ENCODE results near the gene CCDC51. TPM values are rescaled to one million over a fixed set of nuclear protein-coding genes. Genes with fewer than 3 reads are reported as not detected.
A peak's percentile ranks its signal among the peaks of the same experiment; 100 is the strongest.
"Not testable (repeated sequence)": the region's sequence is repeated elsewhere in the genome, so short reads cannot be mapped to it uniquely, and the experiment has no call there.

CCDC51 gene
- total RNA-seq, 1 donor from 2014 or later, result 19.3 TPM

DNA sequence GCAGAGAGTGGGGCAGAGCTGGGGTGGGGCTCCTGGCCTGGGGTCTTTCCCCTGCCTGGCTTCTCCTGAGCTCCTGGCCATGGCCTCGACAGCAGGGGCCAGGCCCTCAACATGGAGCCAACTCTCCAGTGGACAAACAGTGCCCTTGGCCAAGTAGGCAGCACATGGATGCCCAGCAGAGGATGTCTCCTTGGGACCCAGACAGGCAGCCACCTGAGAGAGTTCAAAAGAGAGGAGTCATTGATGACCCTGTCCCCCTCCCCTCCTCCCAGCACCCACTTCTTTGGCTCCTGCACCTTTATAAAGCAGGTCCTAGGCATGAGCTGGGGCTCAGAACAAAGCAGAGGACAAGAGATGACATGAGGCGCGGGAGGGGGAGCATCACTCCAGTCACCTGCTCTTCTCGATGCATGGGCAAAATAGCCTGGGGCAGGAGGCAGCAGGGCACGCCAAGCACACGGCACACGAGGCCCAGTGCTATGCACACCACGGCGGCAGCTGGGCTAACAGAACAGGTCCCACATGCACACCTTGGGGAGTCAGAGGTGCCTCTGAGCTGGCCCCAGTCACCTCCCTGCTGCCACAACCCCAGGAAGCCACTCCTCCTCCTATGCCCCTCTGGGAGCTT is 36.6 kb upstream of the CCDC51 start:
- DNase-seq (ENCODE audit: low spot score in 2 of 2), result no peak

GRCh38 chr3:48475188-48475587 is 35.3 kb upstream of the CCDC51 start:
- no peak overlapping the region for H3K27ac ChIP-seq
- DNase-seq (ENCODE audit: low spot score in 2 of 2), result no peak

More for the DNA sequence above, 36.6 kb upstream of the CCDC51 start:
- no peaks in the 10 kb centered on the region for H3K27me3 ChIP-seq
- no peak overlapping the region for H3K4me3 ChIP-seq
- no peaks in the 10 kb centered on the region for H3K9me3 ChIP-seq
- no peak overlapping the region for H3K27ac ChIP-seq
- H3K36me3 ChIP-seq, result peaks cover 6 to 11% of the 10 kb centered on the region in 2 donors
- H3K4me1 ChIP-seq, result peaks cover 0 to 10% of the 10 kb centered on the region in 2 donors
- TF ChIP-seq, protein P1, sequence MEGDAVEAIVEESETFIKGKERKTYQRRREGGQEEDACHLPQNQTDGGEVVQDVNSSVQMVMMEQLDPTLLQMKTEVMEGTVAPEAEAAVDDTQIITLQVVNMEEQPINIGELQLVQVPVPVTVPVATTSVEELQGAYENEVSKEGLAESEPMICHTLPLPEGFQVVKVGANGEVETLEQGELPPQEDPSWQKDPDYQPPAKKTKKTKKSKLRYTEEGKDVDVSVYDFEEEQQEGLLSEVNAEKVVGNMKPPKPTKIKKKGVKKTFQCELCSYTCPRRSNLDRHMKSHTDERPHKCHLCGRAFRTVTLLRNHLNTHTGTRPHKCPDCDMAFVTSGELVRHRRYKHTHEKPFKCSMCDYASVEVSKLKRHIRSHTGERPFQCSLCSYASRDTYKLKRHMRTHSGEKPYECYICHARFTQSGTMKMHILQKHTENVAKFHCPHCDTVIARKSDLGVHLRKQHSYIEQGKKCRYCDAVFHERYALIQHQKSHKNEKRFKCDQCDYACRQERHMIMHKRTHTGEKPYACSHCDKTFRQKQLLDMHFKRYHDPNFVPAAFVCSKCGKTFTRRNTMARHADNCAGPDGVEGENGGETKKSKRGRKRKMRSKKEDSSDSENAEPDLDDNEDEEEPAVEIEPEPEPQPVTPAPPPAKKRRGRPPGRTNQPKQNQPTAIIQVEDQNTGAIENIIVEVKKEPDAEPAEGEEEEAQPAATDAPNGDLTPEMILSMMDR (IDR thresholded peaks at IDR 0.05), result no peak
- intact Hi-C loops (cut with DNase I), result loop anchor here (10.0 kb wide), 1 partner anchor 158 kb away; the partner anchor contains the start of gene SLC26A6

DNA sequence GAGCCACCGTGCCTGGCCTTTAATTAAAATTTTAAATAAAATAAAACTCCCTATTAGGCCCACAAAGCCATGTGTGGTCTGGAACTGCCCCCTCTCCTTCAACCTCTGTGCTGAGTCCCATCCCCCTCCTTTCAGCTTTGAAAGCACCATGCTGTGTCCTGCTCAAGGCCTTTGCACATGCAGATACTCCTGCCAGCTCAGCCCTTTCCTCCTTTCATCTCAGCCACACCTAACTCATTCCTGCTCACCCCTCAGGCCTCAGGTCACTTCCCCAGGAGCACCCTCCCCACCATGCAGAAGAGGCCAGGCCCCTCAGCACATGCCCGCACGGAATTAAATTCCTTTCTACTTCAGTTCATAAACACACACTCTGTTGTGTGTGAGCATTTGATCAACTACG is 34.7 kb upstream of the CCDC51 start:
- no peak overlapping the region for H3K27ac ChIP-seq
- H3K4me3 ChIP-seq, result no peak overlapping the region
- DNase-seq (ENCODE audit: low spot score in 2 of 2), result no peak
- H3K4me1 ChIP-seq, result peaks cover 4 to 23% of the 10 kb centered on the region in 2 donors
- intact Hi-C loops (cut with DNase I), result loop anchor here (10.0 kb wide), 1 partner anchor 160 kb away; the partner anchor contains the start of gene SLC26A6
- H3K9me3 ChIP-seq, result no peaks in the 10 kb centered on the region
- TF ChIP-seq, protein P1 (IDR thresholded peaks at IDR 0.05), result no peak
- peaks cover 6 to 11% of the 10 kb centered on the region in 2 donors for H3K36me3 ChIP-seq
- no peaks in the 10 kb centered on the region for H3K27me3 ChIP-seq

More at GRCh38 chr3:48475188-48475587, 35.3 kb upstream of the CCDC51 start:
- TF ChIP-seq, protein P1 (IDR thresholded peaks at IDR 0.05), result no peak
- Histone ChIP-seq H3K4me1 (peaks cover 2 to 19% of the 10 kb centered on the region in 2 donors), H3K27me3 (no peaks in the 10 kb centered on the region), H3K36me3 (peaks cover 6 to 11% of the 10 kb centered on the region in 2 donors), H3K9me3 (no peaks in the 10 kb centered on the region), H3K4me3 (no peak overlapping the region)
- intact Hi-C loops (cut with DNase I), result loop anchor here (10.0 kb wide), 1 partner anchor 160 kb away; the partner anchor contains the start of gene SLC26A6

DNA sequence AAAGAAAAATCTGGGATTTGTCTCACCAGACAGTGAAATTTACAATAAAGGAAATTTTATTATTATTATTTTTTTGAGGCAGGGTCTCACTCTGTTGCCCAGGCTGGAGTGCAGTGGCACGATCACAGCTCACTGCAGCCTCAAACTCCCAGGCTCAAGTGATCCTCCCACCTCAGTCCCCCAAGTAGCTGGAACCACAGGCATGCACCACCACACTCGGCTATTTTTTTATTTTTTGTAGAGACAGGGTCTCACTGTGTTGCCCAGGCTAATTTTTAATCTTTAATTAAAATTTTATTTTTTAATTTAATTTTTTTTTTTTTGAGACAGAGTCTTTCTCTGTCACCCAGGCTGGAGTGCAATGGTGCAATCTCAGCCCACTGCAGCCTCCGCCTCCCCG is 34.1 kb upstream of the CCDC51 start:
- H3K27me3 ChIP-seq; DNase-seq (ENCODE audit: low spot score in 2 of 2); H3K4me3 ChIP-seq; H3K9me3 ChIP-seq: not testable (repeated sequence)
- Histone ChIP-seq H3K36me3 (peaks cover 12 to 14% of the 10 kb centered on the region in 2 donors), H3K4me1 (peaks cover 4 to 26% of the 10 kb centered on the region in 2 donors), H3K27ac (peak overlapping the region; percentile 96 to 98)
- intact Hi-C loops (cut with DNase I), result loop anchor here (10.0 kb wide), 1 partner anchor 161 kb away; the partner anchor contains the start of gene SLC26A6

- intact Hi-C loops (cut with DNase I), result loop anchor here (1.0 to 10.0 kb wide), 3 partner anchors 27 to 161 kb away; partner anchors contain the start of genes ATRIP, SHISA5 and SLC26A6
- no peak for DNase-seq (ENCODE audit: low spot score in 2 of 2)
- TF ChIP-seq, protein P1 (IDR thresholded peaks at IDR 0.05), result no peak
- no peaks in the 10 kb centered on the region for H3K9me3 ChIP-seq
- peaks cover 12 to 18% of the 10 kb centered on the region in 2 donors for H3K36me3 ChIP-seq
- H3K4me3 ChIP-seq, result peak overlapping the region in 1 of 2 donors; percentile 78
- no peaks in the 10 kb centered on the region for H3K27me3 ChIP-seq
- H3K4me1 ChIP-seq, result peaks cover 4 to 28% of the 10 kb centered on the region in 2 donors
- H3K27ac ChIP-seq, result peak overlapping the region; percentile 96 to 98
Measured at GRCh38 chr3:48473617-48473952, 33.7 kb upstream of the CCDC51 start.

DNA sequence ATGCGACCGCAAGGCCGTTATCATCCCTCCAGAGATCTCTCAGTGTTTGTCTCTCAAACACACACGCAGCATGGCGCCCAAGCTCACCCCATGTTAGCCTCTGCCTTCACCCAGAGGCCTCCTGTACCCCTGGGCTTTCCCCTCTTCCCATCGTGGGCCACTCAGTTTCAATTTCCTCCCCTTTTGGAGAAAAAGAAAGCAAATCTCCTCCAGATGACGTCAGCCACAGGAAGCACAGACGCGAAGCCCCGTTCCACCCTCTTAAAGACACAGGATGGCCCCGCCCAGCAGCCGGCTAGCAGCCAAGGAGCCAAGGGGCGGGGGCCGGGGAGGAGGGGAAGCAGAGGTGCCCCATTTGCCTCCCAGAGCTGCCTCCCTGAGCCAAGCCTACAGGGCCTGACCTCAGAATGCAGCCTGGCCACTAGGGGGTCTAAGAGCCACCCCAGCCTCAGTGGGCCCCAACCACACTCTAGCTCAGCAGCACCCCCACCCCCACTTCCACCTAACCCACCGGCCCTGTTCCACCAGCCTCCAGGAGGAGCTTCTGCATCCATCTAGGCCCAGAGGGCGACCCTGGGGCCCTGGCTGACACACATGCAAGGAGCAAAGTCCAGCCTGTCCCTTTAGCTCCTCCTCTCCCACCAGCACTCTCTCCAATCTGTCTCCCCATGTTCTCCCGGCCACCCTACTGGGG is 33.2 kb upstream of the CCDC51 start:
- intact Hi-C loops (cut with DNase I), result loop anchor here (1.0 to 10.0 kb wide), 3 partner anchors 27 to 162 kb away; partner anchors contain the start of genes ATRIP, SHISA5 and SLC26A6
- peak; percentile 84 to 97 for DNase-seq (ENCODE audit: low spot score in 2 of 2)
- H3K4me1 ChIP-seq, result peaks cover 4 to 33% of the 10 kb centered on the region in 2 donors
- H3K27me3 ChIP-seq, result no peaks in the 10 kb centered on the region
- H3K27ac ChIP-seq, result peak overlapping the region; percentile 96 to 98
- no peaks in the 10 kb centered on the region for H3K9me3 ChIP-seq
- H3K36me3 ChIP-seq, result peaks cover 12 to 23% of the 10 kb centered on the region in 2 donors
- peak overlapping the region; percentile 60 to 78 for H3K4me3 ChIP-seq
- TF ChIP-seq, protein P1 (IDR thresholded peaks at IDR 0.05), result peak in 1 of 3 experiments; percentile 43
